HCT116 (cell line): ENCODE measurements around the gene POMT2. TPM values are rescaled to one million over a fixed set of nuclear protein-coding genes. Genes with fewer than 3 reads are reported as not detected.
A peak's percentile ranks its signal among the peaks of the same experiment; 100 is the strongest.

ENCODE experiments used
- ATAC-seq: fragments of 200-7000 bp; cut with Tn5 transposase; 2 replicates; pipeline ENCODE4 v1.9.1; 2020; ENCODE audit warnings: mild to moderate bottlenecking, moderate library complexity
- BruUV-seq: library from RNA; stranded (reverse); fragments of 400-500 nt; replicated peaks from 2 replicates; lab custom pipeline; 2021; lab: Mats Ljungman, UMichigan
- CTCF ChIA-PET: fragments of 300-600 bp; sonication (Branson Sonifier 250); formaldehyde crosslinking; loops from one replicate; lab custom pipeline; 2021; ENCODE audit warnings: antibody characterized with exemption; lab: Charles Lee
- POLR2A ChIA-PET: fragments of 300-600, 350-600 bp; sonication (Branson Sonifier 250); formaldehyde crosslinking; loops from one replicate; lab custom pipeline; 2021; ENCODE audit warnings: antibody characterized with exemption; lab: Charles Lee
- RAD21 ChIA-PET, 2 experiments: fragments of 300-600 bp; sonication (Branson Sonifier 250); formaldehyde crosslinking; loops; one replicate each; lab custom pipeline; 2023; ENCODE audit warnings: low total read pairs in 2 of 2; ENCODE audit not compliant: uncharacterized antibody in 2 of 2, unreplicated experiment in 2 of 2, low non-redundant PET in 1 of 2; lab: Charles Lee
- DNase-seq: peaks from one replicate; pipeline ENCODE4 v3.0.0-alpha.2; 2010; ENCODE audit warnings: low read depth, low spot score
- H2AFZ ChIP-seq: fragments of 200-600 bp; shearing (Covaris generic), sonication (generic); 2 replicates; pipeline ENCODE4 v1.6.1; 2017; ENCODE audit warnings: low read depth, mixed run types, mixed read lengths, antibody characterized with exemption, low read length; ENCODE audit not compliant: poor library complexity, severe bottlenecking
- H3K27ac ChIP-seq: 2 replicates; pipeline ENCODE4 v1.5.1; 2012; ENCODE audit warnings: low read depth, low read length
- H3K27me3 ChIP-seq: fragments of 200-600 bp; sonication (generic); 2 replicates; pipeline ENCODE4 v1.6.1; 2016; ENCODE audit warnings: mixed run types, low read length, mixed read lengths; ENCODE audit not compliant: insufficient read depth
- H3K36me3 ChIP-seq, 2 experiments: fragments of 200-500 bp in 1 of 2; fragments of 200-600 bp in 1 of 2; sonication (Bioruptor generic) in 1 of 2; sonication (generic) in 1 of 2; 2 replicates each; pipeline versions ENCODE4 v1.5.1 to v1.6.1; 2014 to 2016; ENCODE audit warnings: low read length in 2 of 2, inconsistent platforms in 1 of 2, mixed read lengths in 1 of 2, mixed run types in 1 of 2; ENCODE audit not compliant: insufficient read depth in 2 of 2, control insufficient read depth in 1 of 2
- H3K4me1 ChIP-seq, 2 experiments: fragments of 200-600 bp in 1 of 2; sonication (generic) in 1 of 2; 2 replicates each; pipeline versions ENCODE4 v1.5.1 to v1.6.1; 2012 to 2017; ENCODE audit warnings: low read length in 2 of 2, inconsistent platforms in 1 of 2, mild to moderate bottlenecking in 1 of 2, mixed read lengths in 1 of 2, mixed run types in 1 of 2, moderate library complexity in 1 of 2; ENCODE audit not compliant: insufficient read depth in 2 of 2, control insufficient read depth in 1 of 2
- H3K4me2 ChIP-seq: fragments of 200-600 bp; sonication (generic); 2 replicates; pipeline ENCODE4 v1.6.1; 2017; ENCODE audit warnings: mixed run types, low read length, mixed read lengths
- H3K4me3 ChIP-seq, 2 experiments: fragments of 200-600 bp in 1 of 2; sonication (generic) in 1 of 2; replicated peaks in 1 of 2; 2 replicates each; pipeline ENCODE4 v1.5.1; 2011 to 2016; ENCODE audit warnings: low read length in 2 of 2, control low read depth in 1 of 2, low read depth in 1 of 2, mild to moderate bottlenecking in 1 of 2, mixed read lengths in 1 of 2, mixed run types in 1 of 2
- H3K79me2 ChIP-seq: fragments of 200-600 bp; sonication (generic); 2 replicates; pipeline ENCODE4 v1.6.1; 2017; ENCODE audit warnings: mild to moderate bottlenecking, mixed run types, low read length, moderate library complexity, mixed read lengths; ENCODE audit not compliant: insufficient read depth
- H3K9ac ChIP-seq: fragments of 200-600 bp; sonication (generic); 2 replicates; pipeline ENCODE4 v1.6.1; 2016; ENCODE audit warnings: low read length, mixed read lengths
- H3K9me2 ChIP-seq: fragments of 200-600 bp; sonication (generic), shearing (Covaris generic); 2 replicates; pipeline ENCODE4 v1.6.1; 2017; ENCODE audit warnings: mixed run types, mild to moderate bottlenecking, moderate library complexity; ENCODE audit not compliant: insufficient read depth
- H3K9me3 ChIP-seq, 2 experiments: fragments of 200-500 bp in 1 of 2; fragments of 200-600 bp in 1 of 2; sonication (Bioruptor generic) in 1 of 2; sonication (generic) in 1 of 2; 2 replicates each; pipeline ENCODE4 v1.6.1; 2014 to 2017; ENCODE audit warnings: low read length in 2 of 2, mixed read lengths in 2 of 2, inconsistent platforms in 1 of 2, low read depth in 1 of 2, mild to moderate bottlenecking in 1 of 2, mixed run types in 1 of 2, moderate library complexity in 1 of 2; ENCODE audit not compliant: control insufficient read depth in 1 of 2, insufficient read depth in 1 of 2
- H4K20me1 ChIP-seq: fragments of 200-600 bp; sonication (generic), shearing (Covaris generic); 2 replicates; pipeline ENCODE4 v1.6.1; 2017; ENCODE audit warnings: mixed run types, mild to moderate bottlenecking, moderate library complexity; ENCODE audit not compliant: insufficient read depth
- CBX3 ChIP-seq: IDR thresholded peaks from 2 replicates; pipeline ENCODE4 v1.6.1; 2012; ENCODE audit warnings: low read depth
- ZNF274 ChIP-seq: fragments of 200-500 bp; sonication (Bioruptor generic); IDR thresholded peaks from 2 replicates; pipeline ENCODE4 v1.6.1; 2014; ENCODE audit warnings: mild to moderate bottlenecking, low read depth, low read length, inconsistent platforms
- intact Hi-C: fragments of 100-400 bp; cut with micrococcal nuclease; formaldehyde crosslinking; loops from 2 replicates; pipeline ENCODE4 v1.10.0; 2022
- total RNA-seq: library from RNA; stranded (reverse); gene quantifications from one replicate; pipeline ENCODE4 v1.2.1, GENCODE V29; 2021; ENCODE audit not compliant: unreplicated experiment
- TF ChIP-seq, protein P1 (sequence below), 3 experiments: fragments of 200-600 bp in 1 of 3; sonication (generic) in 1 of 3; IDR thresholded peaks in 2 of 3; conservative IDR thresholded peaks in 1 of 3; 2 replicates each; pipeline ENCODE4 v1.5.1; 2012 to 2017; ENCODE audit warnings: low read depth in 2 of 3, low read length in 2 of 3, antibody characterized with exemption in 1 of 3, borderline replicate concordance in 1 of 3, control low read depth in 1 of 3, mild to moderate bottlenecking in 1 of 3, mixed read lengths in 1 of 3, mixed run types in 1 of 3, moderate library complexity in 1 of 3; ENCODE audit not compliant: insufficient read depth in 1 of 3
- TF ChIP-seq, protein P2 (sequence below): IDR thresholded peaks from 2 replicates; pipeline ENCODE4 v1.6.1; 2012; ENCODE audit warnings: low read depth

The POMT2 gene
- total RNA-seq, 1 experiment from 2014 or later = 30.2 TPM

DNA sequence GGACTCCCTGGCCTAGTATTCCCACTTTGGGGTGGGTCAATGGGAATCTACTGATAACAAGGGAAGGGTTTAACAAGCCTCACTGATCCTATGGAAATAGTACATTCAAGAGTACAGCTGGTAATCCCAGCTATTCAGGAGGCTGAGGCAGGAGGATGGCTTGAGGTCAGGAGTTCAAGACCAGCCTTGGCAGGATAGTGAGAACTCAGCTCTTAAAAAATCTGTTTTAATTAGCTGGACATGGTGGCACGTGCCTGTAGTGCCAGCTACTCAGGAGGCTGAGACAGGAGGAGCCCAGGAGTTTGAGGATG lies 4.5 kb downstream of the POMT2 start (continued):
- TF ChIP-seq, protein P1, sequence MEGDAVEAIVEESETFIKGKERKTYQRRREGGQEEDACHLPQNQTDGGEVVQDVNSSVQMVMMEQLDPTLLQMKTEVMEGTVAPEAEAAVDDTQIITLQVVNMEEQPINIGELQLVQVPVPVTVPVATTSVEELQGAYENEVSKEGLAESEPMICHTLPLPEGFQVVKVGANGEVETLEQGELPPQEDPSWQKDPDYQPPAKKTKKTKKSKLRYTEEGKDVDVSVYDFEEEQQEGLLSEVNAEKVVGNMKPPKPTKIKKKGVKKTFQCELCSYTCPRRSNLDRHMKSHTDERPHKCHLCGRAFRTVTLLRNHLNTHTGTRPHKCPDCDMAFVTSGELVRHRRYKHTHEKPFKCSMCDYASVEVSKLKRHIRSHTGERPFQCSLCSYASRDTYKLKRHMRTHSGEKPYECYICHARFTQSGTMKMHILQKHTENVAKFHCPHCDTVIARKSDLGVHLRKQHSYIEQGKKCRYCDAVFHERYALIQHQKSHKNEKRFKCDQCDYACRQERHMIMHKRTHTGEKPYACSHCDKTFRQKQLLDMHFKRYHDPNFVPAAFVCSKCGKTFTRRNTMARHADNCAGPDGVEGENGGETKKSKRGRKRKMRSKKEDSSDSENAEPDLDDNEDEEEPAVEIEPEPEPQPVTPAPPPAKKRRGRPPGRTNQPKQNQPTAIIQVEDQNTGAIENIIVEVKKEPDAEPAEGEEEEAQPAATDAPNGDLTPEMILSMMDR (IDR thresholded peaks at IDR 0.05 in 2 of 3, conservative IDR thresholded peaks at IDR 0.05 in 1 of 3; ENCODE audit: borderline replicate concordance in 1 of 3, insufficient read depth in 1 of 3, low read depth in 2 of 3, low read length in 2 of 3) = no peak
- TF ChIP-seq ZNF274 (no peak), CBX3 (no peak)
- TF ChIP-seq, protein P2, sequence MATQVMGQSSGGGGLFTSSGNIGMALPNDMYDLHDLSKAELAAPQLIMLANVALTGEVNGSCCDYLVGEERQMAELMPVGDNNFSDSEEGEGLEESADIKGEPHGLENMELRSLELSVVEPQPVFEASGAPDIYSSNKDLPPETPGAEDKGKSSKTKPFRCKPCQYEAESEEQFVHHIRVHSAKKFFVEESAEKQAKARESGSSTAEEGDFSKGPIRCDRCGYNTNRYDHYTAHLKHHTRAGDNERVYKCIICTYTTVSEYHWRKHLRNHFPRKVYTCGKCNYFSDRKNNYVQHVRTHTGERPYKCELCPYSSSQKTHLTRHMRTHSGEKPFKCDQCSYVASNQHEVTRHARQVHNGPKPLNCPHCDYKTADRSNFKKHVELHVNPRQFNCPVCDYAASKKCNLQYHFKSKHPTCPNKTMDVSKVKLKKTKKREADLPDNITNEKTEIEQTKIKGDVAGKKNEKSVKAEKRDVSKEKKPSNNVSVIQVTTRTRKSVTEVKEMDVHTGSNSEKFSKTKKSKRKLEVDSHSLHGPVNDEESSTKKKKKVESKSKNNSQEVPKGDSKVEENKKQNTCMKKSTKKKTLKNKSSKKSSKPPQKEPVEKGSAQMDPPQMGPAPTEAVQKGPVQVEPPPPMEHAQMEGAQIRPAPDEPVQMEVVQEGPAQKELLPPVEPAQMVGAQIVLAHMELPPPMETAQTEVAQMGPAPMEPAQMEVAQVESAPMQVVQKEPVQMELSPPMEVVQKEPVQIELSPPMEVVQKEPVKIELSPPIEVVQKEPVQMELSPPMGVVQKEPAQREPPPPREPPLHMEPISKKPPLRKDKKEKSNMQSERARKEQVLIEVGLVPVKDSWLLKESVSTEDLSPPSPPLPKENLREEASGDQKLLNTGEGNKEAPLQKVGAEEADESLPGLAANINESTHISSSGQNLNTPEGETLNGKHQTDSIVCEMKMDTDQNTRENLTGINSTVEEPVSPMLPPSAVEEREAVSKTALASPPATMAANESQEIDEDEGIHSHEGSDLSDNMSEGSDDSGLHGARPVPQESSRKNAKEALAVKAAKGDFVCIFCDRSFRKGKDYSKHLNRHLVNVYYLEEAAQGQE = no peak

DNA sequence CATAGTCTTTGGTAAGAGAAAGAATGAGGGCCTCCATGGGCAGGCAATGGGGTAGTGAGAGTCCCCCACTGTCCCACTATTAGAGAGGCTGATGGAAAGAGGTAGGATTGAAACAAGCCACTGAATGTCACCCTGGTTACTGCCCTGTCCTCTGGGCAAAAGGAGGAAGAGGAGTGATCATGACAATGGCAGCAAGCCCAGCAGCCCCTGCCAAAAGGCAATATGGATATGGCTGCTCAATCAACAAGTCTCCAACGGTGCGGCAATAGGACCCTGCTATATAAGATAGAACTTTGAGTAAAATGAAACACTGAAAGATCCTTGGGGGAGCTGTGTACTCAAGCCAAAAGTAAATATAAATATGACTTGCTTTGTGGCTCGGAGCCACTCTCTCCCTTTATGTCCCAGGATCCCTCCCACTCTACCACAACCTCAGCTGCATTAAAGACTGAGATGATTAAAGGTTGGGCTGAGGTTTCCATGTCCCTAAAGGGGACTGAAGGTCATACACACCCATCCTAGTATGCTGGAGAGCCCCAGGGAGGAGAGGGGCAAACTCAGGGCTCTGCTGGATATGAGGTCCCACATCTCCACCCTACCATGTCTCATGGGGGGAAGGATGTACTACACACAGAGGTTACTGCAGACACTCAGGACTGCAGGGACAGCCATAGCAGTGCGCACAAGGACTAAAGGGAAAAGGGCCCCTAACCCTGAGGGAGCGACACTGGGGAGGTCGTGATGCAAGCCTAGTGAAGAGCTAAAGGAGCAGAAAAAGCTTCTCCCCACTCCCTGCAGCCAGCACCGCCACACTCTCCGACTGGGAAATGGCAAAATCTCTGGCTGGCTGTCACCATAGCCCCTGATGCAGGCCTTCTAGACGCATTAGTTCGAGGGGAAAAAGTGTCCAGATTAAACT lies 5.9 kb downstream of the POMT2 start:
- RAD21 ChIA-PET = interaction anchor here in 1 of 2 experiments (1.6 to 2.0 kb wide), 2 partner anchors 162 to 439 kb away, joined by 5 to 10 read pairs; no protein-coding TSS in a partner anchor
- no peak for TF ChIP-seq CBX3
- TF ChIP-seq, protein P1 (IDR thresholded peaks at IDR 0.05 in 2 of 3, conservative IDR thresholded peaks at IDR 0.05 in 1 of 3; ENCODE audit: borderline replicate concordance in 1 of 3, insufficient read depth in 1 of 3, low read depth in 2 of 3, low read length in 2 of 3) = 0 out of 6 replicates have a peak, but pooled peaks of 1 of the 3 experiments have one; percentile 1
- Histone ChIP-seq H3K9me2 (no peaks in the 10 kb centered on the region), H3K79me2 (peaks cover 17% of the 10 kb centered on the region), H2AFZ (no peak overlapping the region), H4K20me1 (no peaks in the 10 kb centered on the region), H3K27ac (no peak overlapping the region), H3K9me3 (no peaks in the 10 kb centered on the region), H3K4me2 (no peak overlapping the region), H3K36me3 (no peaks in the 10 kb centered on the region), H3K4me1 (peaks cover 0 to 11% of the 10 kb centered on the region in 2 experiments; a peak in 2 of 4 replicates), H3K27me3 (no peaks in the 10 kb centered on the region), H3K4me3 (no peak overlapping the region), H3K9ac (no peak overlapping the region)
- CTCF ChIA-PET = interaction anchor here (1.5 to 5.0 kb wide), 7 partner anchors 7 to 439 kb away, joined by 4 to 112 read pairs (median 17); partner anchors contain the start of genes SAMD15 and TMED8
- intact Hi-C loops = no loop called here
- no TSS peak for BruUV-seq
- DNase-seq = no peak
- POLR2A ChIA-PET = no interaction called here
- no peak for ATAC-seq
